DOHH2 (cell line): Measurements from ENCODE around the gene KCNJ11.
A peak's percentile ranks its signal among the peaks of the same experiment; 100 is the strongest.

Source experiments
- H3F3A ChIP-seq: fragments of 200-600 bp; sonication (generic), shearing (Covaris generic); 2 replicates; pipeline ENCODE4 v1.6.0; 2016; ENCODE audit warnings: antibody characterized with exemption, mild to moderate bottlenecking; ENCODE audit not compliant: control insufficient read depth, insufficient read depth
- H3K27ac ChIP-seq: fragments of 200-600 bp; sonication (generic); 2 replicates; pipeline ENCODE4 v1.5.1; 2014; ENCODE audit warnings: low read depth, mild to moderate bottlenecking, low read length, moderate library complexity
- H3K27me3 ChIP-seq: fragments of 200-600 bp; sonication (generic); 2 replicates; pipeline ENCODE4 v1.6.1; 2014; ENCODE audit warnings: mild to moderate bottlenecking, low read length, mixed read lengths; ENCODE audit not compliant: control insufficient read depth
- H3K36me3 ChIP-seq: fragments of 200-600 bp; sonication (generic); 2 replicates; pipeline ENCODE4 v1.6.1; 2014; ENCODE audit warnings: mild to moderate bottlenecking, low read length, moderate library complexity, mixed read lengths; ENCODE audit not compliant: control insufficient read depth
- H3K4me1 ChIP-seq: fragments of 200-600 bp; sonication (generic); 2 replicates; pipeline ENCODE4 v1.6.1; 2014; ENCODE audit warnings: mild to moderate bottlenecking, low read length, mixed read lengths; ENCODE audit not compliant: control insufficient read depth
- H3K4me2 ChIP-seq: fragments of 200-600 bp; sonication (generic); 2 replicates; pipeline ENCODE4 v1.6.0; 2014; ENCODE audit warnings: mild to moderate bottlenecking, low read length, moderate library complexity
- H3K4me3 ChIP-seq: fragments of 200-600 bp; sonication (generic); 2 replicates; pipeline ENCODE4 v1.5.1; 2014; ENCODE audit warnings: mild to moderate bottlenecking, low read length, mixed read lengths
- H3K79me2 ChIP-seq: fragments of 200-600 bp; sonication (generic); 2 replicates; pipeline ENCODE4 v1.6.1; 2014; ENCODE audit warnings: mild to moderate bottlenecking, low read length, mixed read lengths; ENCODE audit not compliant: control insufficient read depth
- H3K9me2 ChIP-seq: fragments of 200-600 bp; sonication (generic); replicated peaks from 2 replicates; pipeline ENCODE4 v1.6.1; 2014; ENCODE audit warnings: mild to moderate bottlenecking, low read length, mixed read lengths; ENCODE audit not compliant: control insufficient read depth
- H3K9me3 ChIP-seq: fragments of 200-600 bp; sonication (generic); 2 replicates; pipeline ENCODE4 v1.6.1; 2014; ENCODE audit warnings: antibody characterized with exemption, low read length, mixed read lengths; ENCODE audit not compliant: control insufficient read depth, insufficient read depth
- H4K20me1 ChIP-seq: fragments of 200-600 bp; sonication (generic); 2 replicates; pipeline ENCODE4 v1.6.0; 2014; ENCODE audit warnings: low read depth, mild to moderate bottlenecking, antibody characterized with exemption, low read length, moderate library complexity; ENCODE audit not compliant: control insufficient read depth, insufficient read depth
- CTCF ChIP-seq: fragments of 200-600 bp; sonication (generic); IDR thresholded peaks from one replicate; pipeline ENCODE4 v1.5.1; 2014; ENCODE audit warnings: antibody characterized with exemption, mild to moderate bottlenecking, low read depth, low read length; ENCODE audit not compliant: poor library complexity, severe bottlenecking
- EZH2phosphoT487 ChIP-seq: fragments of 200-600 bp; sonication (generic); IDR thresholded peaks from 2 replicates; pipeline ENCODE4 v1.6.1; 2017; ENCODE audit warnings: borderline replicate concordance, mild to moderate bottlenecking, antibody characterized with exemption, low read length, moderate library complexity, mixed read lengths

KCNJ11 gene

GRCh38 chr11:17391493-17392355 is 3.3 kb upstream of the KCNJ11 start:
- H3K4me3 ChIP-seq: peak overlapping the region; percentile 84
- peak overlapping the region; percentile 51 for H3K27ac ChIP-seq
- H3K4me1 ChIP-seq: peaks cover 47% of the 10 kb centered on the region
- no peaks in the 10 kb centered on the region for H4K20me1 ChIP-seq
- H3K79me2 ChIP-seq: no peaks in the 10 kb centered on the region
- TF ChIP-seq CTCF: no peak
- no peak for TF ChIP-seq EZH2phosphoT487
- H3F3A ChIP-seq: peaks cover 8% of the 10 kb centered on the region; the same call in 1 of the 2 replicates
- H3K4me2 ChIP-seq: peak overlapping the region; percentile 88
- no peaks in the 10 kb centered on the region for H3K27me3 ChIP-seq
- peaks cover 5% of the 10 kb centered on the region; the same call in 1 of the 2 replicates for H3K9me3 ChIP-seq
- H3K36me3 ChIP-seq: no peaks in the 10 kb centered on the region
- H3K9me2 ChIP-seq: no peaks in the 10 kb centered on the region

- Histone ChIP-seq H3K27me3 (no peaks in the 10 kb centered on the region), H3K27ac (peak overlapping the region; percentile 51), H4K20me1 (no peaks in the 10 kb centered on the region), H3K4me3 (peak overlapping the region; percentile 84), H3K9me3 (peaks cover 5% of the 10 kb centered on the region; the same call in 1 of the 2 replicates), H3K36me3 (no peaks in the 10 kb centered on the region), H3K79me2 (no peaks in the 10 kb centered on the region), H3K4me1 (peaks cover 56% of the 10 kb centered on the region), H3K4me2 (peak overlapping the region; percentile 88), H3F3A (peaks cover 8% of the 10 kb centered on the region; the same call in 1 of the 2 replicates), H3K9me2 (no peaks in the 10 kb centered on the region)
- TF ChIP-seq CTCF (no peak), EZH2phosphoT487 (no peak)
Measured at GRCh38 chr11:17389957-17390649, 1.6 kb upstream of the KCNJ11 start.

- H3K79me2 ChIP-seq: no peaks in the 10 kb centered on the region
- TF ChIP-seq CTCF (peak; percentile 50), EZH2phosphoT487 (no peak)
- H3K36me3 ChIP-seq: no peaks in the 10 kb centered on the region
- H3K27me3 ChIP-seq: no peaks in the 10 kb centered on the region
- H3K4me2 ChIP-seq: peak overlapping the region; percentile 88
- no peaks in the 10 kb centered on the region for H4K20me1 ChIP-seq
- H3K4me3 ChIP-seq: peak overlapping the region; percentile 84
- H3K9me3 ChIP-seq: peaks cover 5% of the 10 kb centered on the region; the same call in 1 of the 2 replicates
- peaks cover 56% of the 10 kb centered on the region for H3K4me1 ChIP-seq
- H3K9me2 ChIP-seq: no peaks in the 10 kb centered on the region
- peak overlapping the region; percentile 51 for H3K27ac ChIP-seq
- peaks cover 8% of the 10 kb centered on the region; the same call in 1 of the 2 replicates for H3F3A ChIP-seq
Measured at GRCh38 chr11:17389211-17389956, 925 bp upstream of the KCNJ11 start.
